Activated B cell treated with CpG ODN at 0.5 μM for 24 hours (primary cell): ENCODE results near the gene DNAAF8. TPM values are rescaled to one million over a fixed set of nuclear protein-coding genes. Genes with fewer than 3 reads are reported as not detected.

ENCODE experiments used
- ATAC-seq: fragments of 200-7000 bp; cut with Tn5 transposase; one replicate; pipeline ENCODE4 v1.10.0; 2021; ENCODE audit warnings: low read depth, mild to moderate bottlenecking, moderate library complexity
- CTCF ChIA-PET: fragments of 350-600 bp; sonication (Branson Sonifier 250); formaldehyde crosslinking; loops from one replicate; lab custom pipeline; 2021; ENCODE audit warnings: antibody characterized with exemption; lab: Charles Lee
- POLR2A ChIA-PET: fragments of 350-600 bp; sonication (Branson Sonifier 250); formaldehyde crosslinking; loops from one replicate; lab custom pipeline; 2021; ENCODE audit warnings: antibody characterized with exemption; lab: Charles Lee
- DNase-seq: peaks from one replicate; pipeline ENCODE4 v3.0.0; 2022
- H3K27ac Mint-ChIP-seq: one replicate; pipeline ENCODE4 v1.8.0; 2020; ENCODE audit warnings: mixed read lengths
- H3K27me3 Mint-ChIP-seq: one replicate; pipeline ENCODE4 v1.8.0; 2021; ENCODE audit warnings: mixed read lengths
- H3K36me3 Mint-ChIP-seq: one replicate; pipeline ENCODE4 v1.8.0; 2021; ENCODE audit warnings: low read depth, mixed read lengths
- H3K4me1 Mint-ChIP-seq: one replicate; pipeline ENCODE4 v1.8.0; 2021; ENCODE audit warnings: mixed read lengths
- H3K4me3 Mint-ChIP-seq: one replicate; pipeline ENCODE4 v1.8.0; 2020; ENCODE audit warnings: mild to moderate bottlenecking, mixed read lengths
- H3K9me3 Mint-ChIP-seq: one replicate; pipeline ENCODE4 v1.8.0; 2020; ENCODE audit warnings: mixed read lengths
- CTCF ChIP-seq: fragments of 200-600 bp; IDR thresholded peaks from one replicate; pipeline ENCODE4 v1.8.0; 2022; ENCODE audit warnings: antibody characterized with exemption, mild to moderate bottlenecking
- intact Hi-C: fragments of 100-400 bp; cut with micrococcal nuclease; formaldehyde crosslinking; loops from one replicate; pipeline ENCODE4 v1.15.1; 2024
- total RNA-seq: library from RNA; stranded (reverse); gene quantifications from 2 replicates; pipeline ENCODE4 v1.2.3, GENCODE V29; 2022

DNAAF8 gene
- total RNA-seq, 1 donor from 2014 or later, result 0.31 TPM

- no peak for ATAC-seq
- Mint-ChIP-seq H3K27ac (no peak overlapping the region), H3K36me3 (peaks cover 53% of the 10 kb centered on the region), H3K27me3 (no peaks in the 10 kb centered on the region), H3K4me3 (no peak overlapping the region), H3K4me1 (no peaks in the 10 kb centered on the region), H3K9me3 (no peaks in the 10 kb centered on the region)
- POLR2A ChIA-PET, result no interaction called here
- intact Hi-C loops, result no loop called here
- no peak for TF ChIP-seq CTCF
- CTCF ChIA-PET, result no interaction called here
- DNase-seq, result no peak
These were observed 24.9 kb upstream of the DNAAF8 start for GRCh38 chr16:4709481-4709880.

GRCh38 chr16:4713663-4714501 lies 20.5 kb upstream of the DNAAF8 start:
- Mint-ChIP-seq H3K9me3 (no peaks in the 10 kb centered on the region), H3K4me1 (peaks cover 8% of the 10 kb centered on the region), H3K27ac (no peak overlapping the region), H3K27me3 (no peaks in the 10 kb centered on the region), H3K36me3 (peaks cover 38% of the 10 kb centered on the region), H3K4me3 (no peak overlapping the region)
- POLR2A ChIA-PET, result no interaction called here
- DNase-seq (no peak), ATAC-seq (no peak)
- intact Hi-C loops, result no loop called here
- no peak for TF ChIP-seq CTCF
- CTCF ChIA-PET, result no interaction called here

- peaks cover 33% of the 10 kb centered on the region for H3K36me3 Mint-ChIP-seq
- POLR2A ChIA-PET, result interaction anchor here (0.7 kb wide), 1 partner anchor 441 kb away, joined by 3 read pairs; no protein-coding TSS in a partner anchor
- no peak overlapping the region for H3K4me3 Mint-ChIP-seq
These were observed 19.3 kb upstream of the DNAAF8 start for GRCh38 chr16:4714996-4715395.

GRCh38 chr16:4718466-4718865 lies 15.9 kb upstream of the DNAAF8 start:
- peaks cover 27% of the 10 kb centered on the region for H3K36me3 Mint-ChIP-seq
- H3K4me1 Mint-ChIP-seq, result peaks cover 14% of the 10 kb centered on the region
- intact Hi-C loops, result no loop called here
- no peaks in the 10 kb centered on the region for H3K9me3 Mint-ChIP-seq
- ATAC-seq (no peak), DNase-seq (no peak)
- no peak overlapping the region for H3K4me3 Mint-ChIP-seq
- no peaks in the 10 kb centered on the region for H3K27me3 Mint-ChIP-seq
- TF ChIP-seq CTCF, result no peak
- peak overlapping the region; percentile 30 for H3K27ac Mint-ChIP-seq
- ChIA-PET CTCF (no interaction called here), POLR2A (no interaction called here)

More at GRCh38 chr16:4714996-4715395, 19.3 kb upstream of the DNAAF8 start:
- Mint-ChIP-seq H3K27me3 (no peaks in the 10 kb centered on the region), H3K4me1 (peaks cover 14% of the 10 kb centered on the region), H3K9me3 (no peaks in the 10 kb centered on the region), H3K27ac (no peak overlapping the region)
- intact Hi-C loops, result no loop called here
- CTCF ChIA-PET, result no interaction called here
- DNase-seq, result no peak
- TF ChIP-seq CTCF, result no peak
- ATAC-seq, result no peak

GRCh38 chr16:4723071-4723767 lies 11.1 kb upstream of the DNAAF8 start:
- intact Hi-C loops, result no loop called here
- Mint-ChIP-seq H3K4me1 (peaks cover 12% of the 10 kb centered on the region), H3K36me3 (peaks cover 44% of the 10 kb centered on the region), H3K9me3 (no peaks in the 10 kb centered on the region), H3K4me3 (no peak overlapping the region), H3K27ac (no peak overlapping the region), H3K27me3 (no peaks in the 10 kb centered on the region)
- CTCF ChIA-PET, result no interaction called here
- POLR2A ChIA-PET, result no interaction called here
- ATAC-seq, result no peak
- no peak for TF ChIP-seq CTCF
- DNase-seq, result no peak
